Rectal smooth muscle tissue (tissue), 1 donor: ENCODE results near the gene GOLGA6A.
A peak's percentile ranks its signal among the peaks of the same experiment; 100 is the strongest.

Experiments used
- H3K27ac ChIP-seq: one replicate; pipeline ENCODE4 v1.7.0; 2013; ENCODE audit warnings: low read depth, low read length, inconsistent platforms
- H3K27me3 ChIP-seq: one replicate; pipeline ENCODE4 v1.7.0; 2013; ENCODE audit warnings: low read length; ENCODE audit not compliant: control insufficient read depth, insufficient read depth
- H3K36me3 ChIP-seq: one replicate; pipeline ENCODE4 v1.7.0; 2013; ENCODE audit warnings: low read length; ENCODE audit not compliant: control insufficient read depth, insufficient read depth
- H3K4me1 ChIP-seq: one replicate; pipeline ENCODE4 v1.7.0; 2013; ENCODE audit warnings: low read length; ENCODE audit not compliant: control insufficient read depth, insufficient read depth
- H3K4me3 ChIP-seq: one replicate; pipeline ENCODE4 v1.7.0; 2013; ENCODE audit warnings: low read length
- H3K9ac ChIP-seq: one replicate; pipeline ENCODE4 v1.7.0; 2013; ENCODE audit warnings: low read length

Gene GOLGA6A

DNA sequence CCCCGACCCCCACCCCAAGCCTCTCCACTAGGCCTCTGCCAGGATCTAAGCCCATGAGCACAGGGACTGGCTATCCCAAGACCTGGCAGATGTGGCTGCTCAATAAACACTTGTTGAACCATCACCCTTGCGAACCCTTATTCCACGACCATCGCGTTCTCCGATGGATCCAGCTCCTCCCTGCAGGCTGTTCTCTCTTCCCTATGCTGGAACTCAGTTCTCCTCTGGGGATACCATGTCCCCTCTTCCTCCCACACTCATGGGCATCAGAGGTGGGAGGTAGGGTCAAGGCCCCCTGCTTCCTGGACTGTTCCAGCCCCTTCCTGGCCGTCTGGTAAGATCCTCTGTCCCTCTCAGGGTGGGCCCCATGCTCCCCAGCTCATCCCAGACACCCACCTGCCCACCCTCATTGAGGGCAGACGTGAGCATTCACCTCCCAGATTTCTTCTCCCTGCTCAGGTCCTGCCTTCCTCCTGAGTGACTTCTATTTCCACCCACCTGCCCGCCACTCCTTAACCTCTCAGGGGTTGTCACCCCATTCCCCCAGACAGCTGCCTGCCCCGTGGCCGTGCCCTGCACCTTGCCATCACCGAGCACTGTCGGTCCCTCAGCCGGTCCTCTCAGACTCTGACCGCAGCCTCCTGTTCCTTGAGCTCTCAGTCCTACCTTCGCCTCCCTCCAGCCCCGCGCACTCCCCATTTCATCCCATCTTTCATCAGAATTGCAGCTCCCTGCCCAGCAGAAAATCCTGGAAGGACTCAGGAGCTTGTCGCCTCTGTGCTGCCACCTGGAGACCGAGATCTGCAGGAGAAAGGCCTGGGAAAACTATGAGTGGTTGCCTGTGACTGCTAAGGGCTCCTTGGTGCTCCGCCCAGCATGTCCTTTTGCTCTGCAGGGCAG is 45.8 kb downstream of the GOLGA6A start:
- H3K27me3 ChIP-seq: no peaks in the 10 kb centered on the region
- no peak overlapping the region for H3K4me3 ChIP-seq
- no peak overlapping the region for H3K9ac ChIP-seq
- H3K4me1 ChIP-seq: peaks cover 18% of the 10 kb centered on the region
- H3K27ac ChIP-seq: no peak overlapping the region
- peaks cover 25% of the 10 kb centered on the region for H3K36me3 ChIP-seq

DNA sequence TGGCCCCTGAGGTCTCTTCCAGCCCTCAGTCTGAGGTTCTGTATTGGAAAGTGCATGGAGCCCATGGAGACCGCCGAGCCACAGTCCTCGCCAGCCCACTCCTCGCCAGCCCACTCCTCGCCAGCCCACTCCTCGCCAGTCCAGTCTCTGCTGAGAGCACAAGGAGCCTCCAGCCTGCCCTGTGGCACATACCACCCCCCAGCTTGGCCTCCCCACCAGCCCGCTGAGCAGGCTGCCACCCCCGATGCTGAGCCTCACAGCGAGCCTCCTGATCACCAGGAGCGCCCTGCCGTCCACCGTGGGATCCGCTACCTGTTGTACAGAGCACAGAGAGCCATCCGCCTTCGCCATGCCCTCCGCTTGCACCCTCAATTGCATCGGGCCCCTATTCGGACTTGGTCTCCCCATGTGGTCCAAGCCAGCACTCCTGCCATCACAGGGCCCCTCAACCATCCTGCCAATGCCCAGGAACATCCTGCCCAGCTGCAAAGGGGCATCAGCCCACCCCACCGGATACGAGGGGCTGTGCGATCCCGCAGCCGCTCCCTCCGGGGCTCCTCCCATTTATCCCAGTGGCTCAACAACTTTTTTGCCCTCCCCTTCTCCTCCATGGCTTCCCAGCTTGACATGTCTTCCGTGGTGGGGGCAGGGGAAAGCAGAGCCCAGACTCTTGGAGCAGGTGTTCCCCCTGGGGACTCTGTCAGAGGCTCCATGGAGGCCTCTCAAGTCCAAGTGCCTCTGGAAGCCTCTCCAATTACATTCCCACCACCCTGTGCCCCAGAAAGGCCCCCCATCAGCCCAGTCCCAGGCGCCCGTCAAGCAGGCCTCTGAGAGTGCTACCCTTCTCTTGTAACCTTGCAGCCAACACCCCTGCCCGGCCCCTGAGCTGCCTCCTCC is 47.0 kb downstream of the GOLGA6A start:
- H3K4me1 ChIP-seq: peaks cover 14% of the 10 kb centered on the region
- no peak overlapping the region for H3K9ac ChIP-seq
- peaks cover 25% of the 10 kb centered on the region for H3K36me3 ChIP-seq
- H3K27ac ChIP-seq: no peak overlapping the region
- H3K4me3 ChIP-seq: no peak overlapping the region
- no peaks in the 10 kb centered on the region for H3K27me3 ChIP-seq

GRCh38 chr15:74034206-74034755 is 48.1 kb downstream of the GOLGA6A start:
- Histone ChIP-seq H3K36me3 (peaks cover 25% of the 10 kb centered on the region), H3K27ac (no peak overlapping the region), H3K4me1 (peaks cover 10% of the 10 kb centered on the region), H3K9ac (no peak overlapping the region), H3K27me3 (no peaks in the 10 kb centered on the region), H3K4me3 (no peak overlapping the region)

DNA sequence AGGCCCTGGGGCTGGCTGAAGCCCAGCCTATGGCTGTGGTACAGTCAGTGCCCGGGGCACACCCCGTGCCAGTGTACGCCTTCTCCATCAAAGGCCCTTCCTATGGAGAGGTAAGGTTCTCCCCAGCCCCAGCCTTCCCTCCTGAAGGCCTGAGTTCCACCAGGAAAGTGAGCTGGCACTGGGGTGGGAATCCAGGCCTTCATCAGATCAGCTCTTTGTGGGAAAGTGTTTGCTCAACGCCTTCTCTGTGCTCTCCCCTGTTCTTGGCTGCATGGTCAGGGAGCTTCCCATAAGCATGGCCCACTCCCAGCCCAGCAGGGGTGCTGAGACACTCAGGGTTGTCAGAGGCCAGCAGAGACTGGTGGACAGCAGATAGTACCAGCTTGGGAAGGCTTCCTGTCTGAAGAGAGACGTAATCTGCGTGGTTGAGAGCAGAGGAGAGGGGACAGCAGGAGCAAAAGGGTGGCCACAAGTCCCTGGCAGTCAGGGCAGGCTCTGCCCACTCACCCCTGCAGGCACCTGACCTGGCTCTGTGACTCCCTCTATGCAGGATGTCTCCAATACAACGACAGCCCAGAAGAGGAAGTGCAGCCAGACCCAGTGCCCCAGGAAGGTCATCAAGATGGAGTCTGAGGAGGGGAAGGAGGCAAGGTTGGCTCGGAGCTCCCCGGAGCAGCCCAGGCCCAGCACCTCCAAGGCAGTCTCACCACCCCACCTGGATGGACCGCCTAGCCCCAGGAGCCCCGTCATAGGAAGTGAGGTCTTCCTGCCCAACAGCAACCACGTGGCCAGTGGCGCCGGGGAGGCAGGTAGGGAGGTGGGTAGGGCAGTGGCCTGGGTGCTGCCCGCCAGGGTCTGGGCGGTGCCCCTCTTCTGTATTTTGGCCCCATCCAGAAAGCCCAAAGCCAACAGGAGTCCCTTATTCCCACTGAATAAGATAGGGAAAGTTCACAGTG is 49.5 kb downstream of the GOLGA6A start:
- peaks cover 25% of the 10 kb centered on the region for H3K36me3 ChIP-seq
- no peak overlapping the region for H3K9ac ChIP-seq
- no peak overlapping the region for H3K27ac ChIP-seq
- H3K27me3 ChIP-seq: no peaks in the 10 kb centered on the region
- H3K4me3 ChIP-seq: no peak overlapping the region
- H3K4me1 ChIP-seq: peaks cover 11% of the 10 kb centered on the region

- no peak overlapping the region for H3K27ac ChIP-seq
- H3K4me3 ChIP-seq: no peak overlapping the region
- peaks cover 25% of the 10 kb centered on the region for H3K36me3 ChIP-seq
- H3K9ac ChIP-seq: no peak overlapping the region
- H3K4me1 ChIP-seq: peaks cover 15% of the 10 kb centered on the region
- H3K27me3 ChIP-seq: no peaks in the 10 kb centered on the region
These were observed 50.3 kb downstream of the GOLGA6A start for GRCh38 chr15:74032046-74032445.

- peaks cover 28% of the 10 kb centered on the region for H3K36me3 ChIP-seq
These were observed 53.7 kb downstream of the GOLGA6A start for GRCh38 chr15:74028646-74029045.

GRCh38 chr15:74027688-74028087 is 54.7 kb downstream of the GOLGA6A start:
- peak overlapping the region; percentile 62 for H3K27ac ChIP-seq
- H3K4me3 ChIP-seq: peak overlapping the region; percentile 12
- H3K4me1 ChIP-seq: peaks cover 20% of the 10 kb centered on the region
- H3K9ac ChIP-seq: no peak overlapping the region
- H3K27me3 ChIP-seq: no peaks in the 10 kb centered on the region
- peaks cover 25% of the 10 kb centered on the region for H3K36me3 ChIP-seq

More at GRCh38 chr15:74028646-74029045, 53.7 kb downstream of the GOLGA6A start:
- H3K27ac ChIP-seq: peak overlapping the region; percentile 51
- peaks cover 19% of the 10 kb centered on the region for H3K4me1 ChIP-seq
- H3K27me3 ChIP-seq: no peaks in the 10 kb centered on the region
- H3K4me3 ChIP-seq: no peak overlapping the region
- H3K9ac ChIP-seq: no peak overlapping the region

- Histone ChIP-seq H3K27me3 (no peaks in the 10 kb centered on the region), H3K9ac (no peak overlapping the region), H3K4me3 (no peak overlapping the region), H3K27ac (no peak overlapping the region), H3K36me3 (peaks cover 23% of the 10 kb centered on the region), H3K4me1 (peaks cover 20% of the 10 kb centered on the region)
These were observed 56.9 kb downstream of the GOLGA6A start for GRCh38 chr15:74025436-74025835.

- peak overlapping the region; percentile 34 for H3K27ac ChIP-seq
These were observed 57.7 kb downstream of the GOLGA6A start for GRCh38 chr15:74024687-74025086.

GRCh38 chr15:74022706-74023470 is 59.5 kb downstream of the GOLGA6A start:
- Histone ChIP-seq H3K4me3 (no peak overlapping the region), H3K36me3 (peaks cover 23% of the 10 kb centered on the region)

More at GRCh38 chr15:74024687-74025086, 57.7 kb downstream of the GOLGA6A start:
- Histone ChIP-seq H3K4me3 (no peak overlapping the region), H3K36me3 (peaks cover 23% of the 10 kb centered on the region), H3K4me1 (peaks cover 20% of the 10 kb centered on the region), H3K9ac (no peak overlapping the region), H3K27me3 (no peaks in the 10 kb centered on the region)

More at GRCh38 chr15:74022706-74023470, 59.5 kb downstream of the GOLGA6A start:
- Histone ChIP-seq H3K27ac (no peak overlapping the region), H3K9ac (no peak overlapping the region), H3K4me1 (peaks cover 16% of the 10 kb centered on the region), H3K27me3 (no peaks in the 10 kb centered on the region)
